MM.1S (cell line): ENCODE measurements around the gene BNIP3.

Source experiments
- EZH2 ChIP-seq: fragments of 300-600 bp; sonication (generic); optimal IDR thresholded peaks from 2 replicates; pipeline ENCODE3; 2017; ENCODE audit warnings: low read depth, mild to moderate bottlenecking, antibody characterized with exemption, low read length, mixed read lengths
- EZH2phosphoT487 ChIP-seq: fragments of 300-600 bp; sonication (generic); IDR thresholded peaks from 2 replicates; pipeline ENCODE4 v1.6.1; 2018; ENCODE audit warnings: antibody characterized with exemption, low read length
- TF ChIP-seq, protein P1 (sequence below): fragments of 300-600 bp; sonication (generic); IDR thresholded peaks from 2 replicates; pipeline ENCODE4 v1.5.1; 2016; ENCODE audit warnings: antibody characterized with exemption, low read length, mixed read lengths

DNA sequence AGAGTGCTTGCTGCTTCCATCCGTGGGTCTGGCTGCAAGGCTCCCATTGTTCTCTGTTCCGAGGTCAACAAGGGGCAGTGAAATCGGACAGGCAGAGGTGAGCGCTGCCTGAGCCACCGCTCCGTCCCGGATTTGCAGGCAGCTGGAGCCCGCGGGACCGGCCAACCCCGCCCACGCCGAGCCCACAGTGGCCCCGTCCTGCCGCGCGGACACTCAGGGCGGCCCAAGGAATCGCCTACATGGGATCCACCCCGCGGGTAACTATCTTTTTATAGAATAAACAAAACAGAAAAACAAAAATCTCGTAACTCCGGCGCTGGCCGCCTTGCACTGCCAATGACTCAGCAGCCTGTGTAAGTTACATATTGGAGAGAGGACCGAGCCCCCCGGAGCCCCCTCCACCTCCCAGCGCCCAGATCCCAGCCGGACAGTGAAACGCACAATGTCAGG lies 1.9 kb downstream of the BNIP3 start:
- TF ChIP-seq EZH2 (no peak), EZH2phosphoT487 (no peak)
- TF ChIP-seq, protein P1, sequence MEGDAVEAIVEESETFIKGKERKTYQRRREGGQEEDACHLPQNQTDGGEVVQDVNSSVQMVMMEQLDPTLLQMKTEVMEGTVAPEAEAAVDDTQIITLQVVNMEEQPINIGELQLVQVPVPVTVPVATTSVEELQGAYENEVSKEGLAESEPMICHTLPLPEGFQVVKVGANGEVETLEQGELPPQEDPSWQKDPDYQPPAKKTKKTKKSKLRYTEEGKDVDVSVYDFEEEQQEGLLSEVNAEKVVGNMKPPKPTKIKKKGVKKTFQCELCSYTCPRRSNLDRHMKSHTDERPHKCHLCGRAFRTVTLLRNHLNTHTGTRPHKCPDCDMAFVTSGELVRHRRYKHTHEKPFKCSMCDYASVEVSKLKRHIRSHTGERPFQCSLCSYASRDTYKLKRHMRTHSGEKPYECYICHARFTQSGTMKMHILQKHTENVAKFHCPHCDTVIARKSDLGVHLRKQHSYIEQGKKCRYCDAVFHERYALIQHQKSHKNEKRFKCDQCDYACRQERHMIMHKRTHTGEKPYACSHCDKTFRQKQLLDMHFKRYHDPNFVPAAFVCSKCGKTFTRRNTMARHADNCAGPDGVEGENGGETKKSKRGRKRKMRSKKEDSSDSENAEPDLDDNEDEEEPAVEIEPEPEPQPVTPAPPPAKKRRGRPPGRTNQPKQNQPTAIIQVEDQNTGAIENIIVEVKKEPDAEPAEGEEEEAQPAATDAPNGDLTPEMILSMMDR: no peak
